B cell (primary cell): Measurements from ENCODE around the gene OR14I1. TPM values are rescaled to one million over a fixed set of nuclear protein-coding genes. Genes with fewer than 3 reads are reported as not detected.

Experiments
- ATAC-seq: fragments of 200-7000 bp; cut with Tn5 transposase; one replicate; pipeline ENCODE4 v1.10.0; 2021; ENCODE audit warnings: low read depth, mild to moderate bottlenecking, moderate number of reproducible peaks, moderate library complexity
- CTCF ChIA-PET: fragments of 350-600 bp; sonication (Branson Sonifier 250); formaldehyde crosslinking; loops from one replicate; lab custom pipeline; 2021; ENCODE audit warnings: antibody characterized with exemption, inconsistent platforms; lab: Charles Lee
- POLR2A ChIA-PET: fragments of 350-600 bp; sonication (Branson Sonifier 250); formaldehyde crosslinking; loops from one replicate; lab custom pipeline; 2021; ENCODE audit warnings: antibody characterized with exemption; lab: Charles Lee
- DNase-seq: peaks from one replicate; pipeline ENCODE4 v3.0.0; 2013
- H2AFZ ChIP-seq: 2 replicates; pipeline ENCODE4 v1.6.1; 2012; ENCODE audit warnings: mild to moderate bottlenecking, low read depth, low read length; ENCODE audit not compliant: insufficient read depth, poor library complexity, severe bottlenecking
- H3K27ac ChIP-seq, 2 donors: 1 replicate in 1 of 2; 2 replicates in 1 of 2; pipeline ENCODE4 v1.5.1; 2012 to 2013; ENCODE audit warnings: low read length in 2 of 2, mild to moderate bottlenecking in 2 of 2, moderate library complexity in 1 of 2
- H3K27me3 ChIP-seq, 4 experiments: fragments of 200-600 bp in 1 of 4; sonication (generic) in 1 of 4; replicated peaks in 1 of 4; 1 replicate in 2 of 4; 2 replicates in 2 of 4; pipeline versions ENCODE4 v1.6.1 to v1.7.0; 2013 to 2016; ENCODE audit warnings: low read length in 3 of 4, mild to moderate bottlenecking in 2 of 4, mixed read lengths in 1 of 4, moderate library complexity in 1 of 4; ENCODE audit not compliant: insufficient read depth in 4 of 4, control insufficient read depth in 3 of 4; ENCODE audit errors: control extremely low read depth in 1 of 4
- H3K36me3 ChIP-seq, 2 experiments: replicated peaks in 1 of 2; 1 replicate in 1 of 2; 2 replicates in 1 of 2; pipeline versions ENCODE4 v1.6.1 to v1.7.1; 2013; ENCODE audit warnings: low read length in 1 of 2; ENCODE audit not compliant: insufficient read depth in 2 of 2, control insufficient read depth in 1 of 2; ENCODE audit errors: control extremely low read depth in 1 of 2, extremely low read depth in 1 of 2
- H3K4me1 ChIP-seq, 2 donors: fragments of 200-600 bp in 1 of 2; sonication (generic) in 1 of 2; 1 replicate in 1 of 2; 2 replicates in 1 of 2; pipeline versions ENCODE4 v1.5.1 to v1.6.1; 2013 to 2017; ENCODE audit warnings: low read length in 2 of 2; ENCODE audit not compliant: control insufficient read depth in 2 of 2, insufficient read depth in 2 of 2
- H3K4me2 ChIP-seq: replicated peaks from 2 replicates; pipeline ENCODE3; 2012; ENCODE audit warnings: mild to moderate bottlenecking, low read depth, low read length; ENCODE audit not compliant: poor library complexity, severe bottlenecking
- H3K4me3 ChIP-seq, 5 experiments: fragments of 200-600 bp in 1 of 5; sonication (generic) in 1 of 5; 1 replicate in 3 of 5; 2 replicates in 2 of 5; pipeline versions ENCODE4 v1.5.1 to v1.7.0; 2011 to 2016; ENCODE audit warnings: low read length in 4 of 5, mild to moderate bottlenecking in 4 of 5, low read depth in 2 of 5, control low read depth in 1 of 5, moderate library complexity in 1 of 5; ENCODE audit not compliant: insufficient read depth in 1 of 5; ENCODE audit errors: control extremely low read depth in 1 of 5, extremely low read depth in 1 of 5
- H3K79me2 ChIP-seq: fragments of 200-600 bp; sonication (generic); one replicate; pipeline ENCODE4 v1.6.0; 2016; ENCODE audit warnings: low read length; ENCODE audit not compliant: control insufficient read depth, insufficient read depth
- H3K9ac ChIP-seq: fragments of 200-600 bp; sonication (generic); 2 replicates; pipeline ENCODE4 v1.6.1; 2017; ENCODE audit warnings: mild to moderate bottlenecking, low read length, moderate library complexity
- H3K9me3 ChIP-seq, 3 donors: one replicate each; pipeline versions ENCODE4 v1.6.1 to v1.7.1; 2013; ENCODE audit warnings: low read length in 2 of 3; ENCODE audit not compliant: control insufficient read depth in 2 of 3, insufficient read depth in 1 of 3; ENCODE audit errors: control extremely low read depth in 1 of 3
- H4K20me1 ChIP-seq: 2 replicates; pipeline ENCODE4 v1.6.0; 2012; ENCODE audit warnings: mild to moderate bottlenecking, low read length; ENCODE audit not compliant: insufficient read depth, control insufficient read depth, poor library complexity, severe bottlenecking
- H3K27ac Mint-ChIP-seq: one replicate; pipeline ENCODE4 v1.8.0; 2021; ENCODE audit warnings: mixed read lengths
- H3K27me3 Mint-ChIP-seq: one replicate; pipeline ENCODE4 v1.8.0; 2021; ENCODE audit warnings: mixed read lengths
- H3K4me1 Mint-ChIP-seq: one replicate; pipeline ENCODE4 v1.8.0; 2021; ENCODE audit warnings: mixed read lengths
- H3K4me3 Mint-ChIP-seq: one replicate; pipeline ENCODE4 v1.8.0; 2021; ENCODE audit warnings: mixed read lengths
- H3K9me3 Mint-ChIP-seq: one replicate; pipeline ENCODE4 v1.8.0; 2022; ENCODE audit warnings: mixed read lengths; ENCODE audit not compliant: insufficient read depth
- CTCF ChIP-seq: fragments of 200-600 bp; IDR thresholded peaks from one replicate; pipeline ENCODE4 v1.8.0; 2022; ENCODE audit warnings: antibody characterized with exemption, mild to moderate bottlenecking
- EZH2 ChIP-seq: IDR thresholded peaks from 2 replicates; pipeline ENCODE4 v1.6.1; 2012; ENCODE audit warnings: borderline replicate concordance, low read depth, mild to moderate bottlenecking, moderate library complexity, low read length; ENCODE audit not compliant: insufficient read depth, poor library complexity, severe bottlenecking
- WGBS: methylation state at CpG from one replicate; pipeline ENCODE4 v1.1.5; 2013; ENCODE audit warnings: missing lambda C conversion rate; ENCODE audit not compliant: insufficient coverage; 5-methylcytosine and 5-hydroxymethylcytosine counted together
- intact Hi-C: fragments of 100-400 bp; cut with micrococcal nuclease; formaldehyde crosslinking; loops from one replicate; pipeline ENCODE4 v1.10.0; 2022
- polyA plus RNA-seq: library from polyadenylated mRNA; depleted of rRNA; stranded (reverse); fragments of >200 nt; gene quantifications from 2 replicates; pipeline ENCODE4 v1.2.3, GENCODE V29; 2012
- total RNA-seq, 2 donors: library from RNA; stranded (reverse); fragments of 120-200 nt in 1 of 2; gene quantifications; 1 replicate in 1 of 2; 2 replicates in 1 of 2; pipeline versions ENCODE4 v1.2.3 to v1.2.4, GENCODE V29; 2013 to 2022

Gene OR14I1
- total and polyA plus RNA-seq, 2 donors (not counting 1 experiment from before 2014, with no cell fraction given), result not detected

- intact Hi-C loops, result no loop called here
- Histone ChIP-seq H3K4me1 (no peaks in the 10 kb centered on the region), H3K27me3 (no peaks in the 10 kb centered on the region), H3K79me2 (no peaks in the 10 kb centered on the region), H3K4me2 (no peak overlapping the region), H2AFZ (no peak overlapping the region), H3K27ac (no peak overlapping the region), H3K9me3 (no peaks in the 10 kb centered on the region), H3K4me3 (no peak overlapping the region), H3K36me3 (no peaks in the 10 kb centered on the region), H3K9ac (no peak overlapping the region), H4K20me1 (no peaks in the 10 kb centered on the region)
- ChIA-PET POLR2A (no interaction called here), CTCF (no interaction called here)
- ATAC-seq (no peak), DNase-seq (no peak)
- H3K4me1 Mint-ChIP-seq, result no peaks in the 10 kb centered on the region
- TF ChIP-seq EZH2, result no peak
- no peak for TF ChIP-seq CTCF
- 88% methylated on average over 10 of the region's 13 CpGs for whole genome bisulfite sequencing
- H3K4me3 Mint-ChIP-seq, result no peak overlapping the region
- H3K9me3 Mint-ChIP-seq, result no peaks in the 10 kb centered on the region
- peaks cover 4% of the 10 kb centered on the region for H3K27me3 Mint-ChIP-seq
- no peak overlapping the region for H3K27ac Mint-ChIP-seq
Measured at GRCh38 chr1:248730507-248731335, 28.2 kb upstream of the OR14I1 start.

- Histone ChIP-seq H4K20me1 (no peaks in the 10 kb centered on the region), H3K9me3 (peaks cover 0 to 21% (median 12%) of the 10 kb centered on the region in 3 donors), H3K27ac (no peak overlapping the region), H3K4me1 (no peaks in the 10 kb centered on the region), H3K9ac (no peak overlapping the region), H3K79me2 (no peaks in the 10 kb centered on the region), H2AFZ (no peak overlapping the region), H3K27me3 (peaks cover 0 to 7% (median 2%) of the 10 kb centered on the region in 4 experiments), H3K36me3 (no peaks in the 10 kb centered on the region), H3K4me2 (no peak overlapping the region), H3K4me3 (no peak overlapping the region)
- intact Hi-C loops, result no loop called here
- H3K27me3 Mint-ChIP-seq, result peaks cover 6% of the 10 kb centered on the region
- ATAC-seq, result no peak
- H3K27ac Mint-ChIP-seq, result no peak overlapping the region
- ChIA-PET CTCF (no interaction called here), POLR2A (no interaction called here)
- TF ChIP-seq CTCF, result no peak
- no peak for TF ChIP-seq EZH2
- H3K9me3 Mint-ChIP-seq, result peaks cover 10% of the 10 kb centered on the region
- no peak for DNase-seq
- H3K4me3 Mint-ChIP-seq, result no peak overlapping the region
- WGBS, result no CpG with 5 or more reads among the region's 3 CpGs
- H3K4me1 Mint-ChIP-seq, result no peaks in the 10 kb centered on the region
Measured at GRCh38 chr1:248714248-248714647, 11.7 kb upstream of the OR14I1 start.
